HG02798 (cell line): ENCODE results near the gene LTBP2.
A peak's percentile ranks its signal among the peaks of the same experiment; 100 is the strongest.

Source experiments
- ATAC-seq: cut with Tn5 transposase; IDR thresholded peaks from one replicate; pipeline ENCODE4 v1.9.1; 2021; ENCODE audit warnings: mild to moderate bottlenecking; ENCODE audit not compliant: unreplicated experiment, poor library complexity

The LTBP2 gene

DNA sequence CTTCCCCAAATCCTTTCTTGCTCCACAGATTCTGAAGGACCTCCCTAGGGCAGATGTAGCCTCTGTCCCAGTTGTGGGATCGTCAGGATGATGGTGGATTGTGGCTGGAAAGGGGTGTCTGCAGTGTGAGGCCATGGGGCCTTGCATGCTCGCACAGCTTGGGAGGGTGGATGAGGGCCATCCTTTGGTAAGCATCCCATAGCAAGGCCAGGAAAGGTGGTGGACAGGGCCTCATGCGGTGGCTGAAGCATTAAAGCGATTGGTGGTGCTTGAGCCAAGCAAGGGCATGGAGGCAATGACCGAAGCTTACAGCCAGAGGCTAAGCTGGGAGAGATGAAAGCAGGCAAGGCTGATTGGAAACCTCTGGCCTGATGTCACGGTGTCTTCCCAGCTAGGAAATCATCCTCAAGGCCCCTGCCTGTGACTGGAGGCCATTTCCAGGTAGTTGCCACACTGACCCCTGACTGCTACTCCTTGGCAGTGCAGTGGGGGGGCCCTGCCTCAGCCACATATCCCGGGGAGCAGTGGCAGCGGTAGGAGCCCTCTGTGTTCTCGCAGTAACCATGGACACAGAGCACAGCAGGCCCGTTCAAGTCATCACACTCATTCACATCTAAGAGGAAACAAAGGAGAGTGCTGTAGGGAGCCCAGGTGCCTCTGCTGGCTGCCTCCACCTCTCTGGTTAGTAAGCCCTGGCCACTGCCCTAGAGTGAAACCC, 111.5 kb downstream of the LTBP2 start:
- ATAC-seq = no peak

- no peak for ATAC-seq
Measured at GRCh38 chr14:74495356-74495755, 116.7 kb downstream of the LTBP2 start.

- ATAC-seq = peak; percentile 93
Measured at GRCh38 chr14:74493343-74494261, 118.4 kb downstream of the LTBP2 start, which contains the start of gene ISCA2. TSS of gene ISCA2 (plus strand) at chr14:74493765. CDS start at chr14:74493775, 10 bp downstream.

DNA sequence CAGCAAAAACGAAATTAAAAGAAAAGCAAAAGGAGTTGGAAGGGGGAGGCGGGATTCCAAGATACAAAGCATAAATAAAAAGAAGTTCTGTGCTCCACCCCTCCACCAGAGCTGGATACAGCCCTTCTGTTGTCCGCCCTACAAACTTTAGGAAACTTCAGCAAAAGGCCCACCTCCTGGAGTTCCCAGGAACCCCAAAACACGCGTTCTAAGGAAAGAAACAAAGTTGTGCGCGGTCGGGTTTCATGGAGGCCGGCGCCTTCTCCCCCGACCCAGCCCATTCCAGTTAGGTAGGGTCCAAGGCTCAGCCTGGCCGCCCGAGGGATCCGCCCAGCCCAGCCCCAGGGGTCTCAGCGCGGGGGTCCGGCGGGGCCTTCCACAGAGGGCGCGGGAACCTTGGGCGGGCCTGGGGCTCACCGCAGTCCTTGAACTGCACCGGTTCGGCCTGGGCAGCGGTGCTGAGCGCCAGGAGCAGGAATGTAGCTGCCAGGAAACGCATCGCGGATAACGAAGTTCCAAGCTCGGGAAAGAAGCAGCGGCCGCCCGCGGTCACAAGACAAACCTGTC, 119.2 kb downstream of the LTBP2 start, which contains the start of gene NPC2:
Gene NPC2, minus strand, starts transcription at position 530 of the 567 bp plus-strand sequence. Its CDS starts 31 bp downstream, at position 499.
- ATAC-seq = peak; percentile 15

DNA sequence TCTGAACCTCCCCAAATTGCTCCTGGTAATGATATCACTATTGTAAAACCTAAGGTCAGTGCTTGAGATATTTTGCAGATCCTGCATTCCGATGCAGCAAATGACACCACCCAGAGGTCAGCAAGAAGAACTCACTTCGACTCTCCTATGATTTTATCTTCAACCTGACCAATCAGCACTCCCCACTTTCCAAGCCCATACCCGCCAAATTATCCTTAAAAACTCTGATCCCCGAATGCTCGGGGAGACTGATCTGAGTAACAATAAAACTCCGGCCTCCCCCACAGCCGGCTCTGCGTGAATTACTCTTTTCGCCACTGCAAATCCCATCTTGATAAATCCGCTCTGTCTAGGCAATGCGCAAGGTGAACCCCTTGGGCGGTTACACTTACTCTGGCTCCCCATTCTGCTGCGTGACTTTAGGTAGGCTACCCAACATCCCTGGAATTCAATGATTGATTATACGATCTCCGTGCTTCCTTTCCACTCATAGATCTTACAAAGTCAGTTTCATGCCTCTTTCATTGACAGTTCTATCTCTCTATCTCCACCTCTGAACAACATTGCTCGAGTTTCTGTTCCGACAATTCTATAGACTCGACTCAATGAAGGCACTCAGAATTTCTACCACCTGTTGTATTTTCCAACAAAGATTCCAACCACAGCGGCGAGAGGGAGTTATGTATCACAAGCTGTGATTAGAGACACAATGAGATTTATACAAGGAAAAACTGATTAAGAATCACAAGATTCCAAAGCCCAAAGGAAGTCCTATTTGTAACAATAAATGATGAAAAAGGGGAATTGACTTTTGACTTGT, 119.9 kb downstream of the LTBP2 start:
- ATAC-seq = no peak

DNA sequence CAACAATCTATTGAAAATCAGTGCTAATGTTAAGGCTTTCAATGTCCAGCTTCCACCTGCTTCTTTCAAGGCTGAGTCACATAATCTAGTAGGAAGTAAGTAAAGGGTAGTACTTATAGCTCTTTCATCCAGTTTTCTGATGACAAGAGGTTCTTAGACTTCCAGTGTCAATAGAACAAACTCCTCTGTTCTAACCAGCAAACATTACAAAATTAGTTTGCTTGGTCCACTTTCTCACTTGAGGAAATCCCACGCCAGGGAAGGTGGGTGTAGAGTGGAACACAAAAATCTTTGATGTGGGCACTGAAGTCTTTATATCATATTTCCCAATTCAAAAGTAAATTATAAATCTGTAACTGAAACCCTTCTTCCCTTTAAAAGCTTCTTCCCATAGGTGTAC, 121.6 kb downstream of the LTBP2 start:
- no peak for ATAC-seq

DNA sequence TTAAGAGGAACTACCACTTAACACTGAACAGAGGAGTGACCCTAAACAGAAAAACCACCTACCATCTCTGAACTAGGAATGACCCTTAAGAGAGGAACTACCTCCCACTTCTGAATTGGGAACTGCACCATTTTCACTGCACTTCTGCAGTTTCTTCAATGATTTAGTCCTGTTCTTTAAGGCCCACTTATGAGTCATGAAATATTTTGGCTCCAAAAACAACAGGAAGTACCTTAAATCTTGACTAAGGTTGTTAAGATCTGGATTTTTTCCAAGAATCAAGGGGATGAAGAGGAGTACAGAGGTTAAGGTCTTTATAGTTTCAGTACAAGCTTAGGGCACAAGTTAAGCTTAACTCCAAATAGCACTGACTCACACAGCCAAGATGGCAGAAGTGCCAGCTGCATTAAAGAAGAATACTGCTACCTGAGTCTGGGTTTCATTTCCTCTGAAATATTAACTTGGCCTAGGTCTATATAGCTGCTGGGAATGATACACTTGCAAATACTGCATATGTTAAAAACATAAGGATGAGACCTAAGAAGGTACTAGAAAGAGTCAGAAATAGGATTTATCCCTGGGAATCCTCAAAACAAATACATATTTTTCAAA, 123.1 kb downstream of the LTBP2 start:
- no peak for ATAC-seq

DNA sequence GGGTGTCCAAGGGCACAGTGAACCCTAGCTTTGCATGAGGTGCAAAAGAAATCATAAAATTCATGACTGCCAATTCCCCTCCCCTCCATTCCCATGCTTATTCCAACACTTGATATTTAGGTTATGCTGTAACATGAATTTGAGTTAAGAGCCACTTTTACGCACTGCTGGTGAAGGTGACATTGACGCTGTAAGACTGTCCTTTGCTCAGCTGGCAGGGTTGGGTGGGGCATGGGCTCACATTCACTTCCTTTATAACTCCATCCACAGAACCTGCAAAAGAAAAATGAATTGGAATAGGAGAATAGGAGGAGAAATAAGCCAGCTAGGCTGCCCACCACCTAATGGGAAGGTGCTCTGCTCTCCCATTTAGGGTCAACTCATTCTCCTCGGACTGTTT, 125.9 kb downstream of the LTBP2 start:
- no peak for ATAC-seq

DNA sequence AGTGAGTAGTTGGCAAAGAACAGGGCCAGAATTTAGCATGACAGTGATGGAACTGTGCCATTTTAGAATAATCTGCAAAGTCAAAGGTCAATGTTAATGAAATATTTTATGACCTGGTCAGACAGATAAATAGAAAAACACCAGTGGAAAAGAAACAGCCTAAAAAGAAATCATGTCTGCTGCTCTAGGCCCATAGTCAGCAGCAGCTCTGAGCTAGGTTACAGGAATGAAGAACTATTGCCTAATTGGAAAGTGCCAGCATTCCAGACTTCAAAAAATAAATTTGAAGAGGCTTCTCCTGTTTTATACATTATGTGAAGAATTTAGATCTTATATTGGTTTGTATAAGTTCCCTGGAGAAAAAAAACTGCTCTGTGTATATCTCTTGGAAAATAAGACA, 128.7 kb downstream of the LTBP2 start:
- no peak for ATAC-seq

DNA sequence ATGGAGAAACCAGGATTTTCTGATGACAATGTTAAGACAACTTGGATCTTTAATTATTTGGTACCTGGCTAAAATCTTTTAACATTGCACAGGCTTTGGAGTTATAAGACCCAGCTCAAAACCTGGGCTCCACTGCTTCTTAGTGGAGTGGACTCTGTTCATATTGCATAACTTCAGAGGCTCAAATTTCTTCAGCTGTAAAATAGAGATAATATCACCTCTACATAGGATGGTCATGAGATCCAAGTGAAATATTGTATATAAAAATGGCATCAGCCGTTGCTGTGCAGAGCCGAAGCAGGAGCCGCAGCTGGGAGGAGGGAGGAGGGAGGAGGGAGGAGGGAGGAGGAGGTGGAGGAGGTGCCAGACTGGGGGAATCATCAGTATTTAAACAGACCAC, 129.5 kb downstream of the LTBP2 start:
- ATAC-seq = no peak

- ATAC-seq = no peak
Measured at GRCh38 chr14:74480046-74480445, 132.0 kb downstream of the LTBP2 start.

GRCh38 chr14:74478996-74479635, 132.9 kb downstream of the LTBP2 start:
- no peak for ATAC-seq

DNA sequence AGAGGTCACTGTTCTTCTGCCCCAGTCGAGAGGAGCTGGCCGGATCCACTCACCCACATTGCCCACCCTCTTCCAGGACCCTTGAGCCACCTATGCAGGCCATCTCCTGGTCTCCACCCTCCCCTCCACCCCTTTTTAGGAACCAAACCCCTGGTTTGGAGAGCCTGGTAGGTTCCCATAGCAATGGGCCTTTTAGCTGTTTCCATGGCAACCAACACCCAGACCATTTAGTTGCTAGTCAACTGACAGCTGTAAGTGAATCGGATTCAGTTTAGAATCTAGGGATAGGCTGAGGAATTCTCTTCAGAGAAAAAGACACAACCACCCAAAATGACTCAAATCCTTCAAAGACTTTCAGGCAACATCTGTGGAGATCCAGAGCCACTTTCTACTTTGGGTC, 135.4 kb downstream of the LTBP2 start:
- no peak for ATAC-seq

DNA sequence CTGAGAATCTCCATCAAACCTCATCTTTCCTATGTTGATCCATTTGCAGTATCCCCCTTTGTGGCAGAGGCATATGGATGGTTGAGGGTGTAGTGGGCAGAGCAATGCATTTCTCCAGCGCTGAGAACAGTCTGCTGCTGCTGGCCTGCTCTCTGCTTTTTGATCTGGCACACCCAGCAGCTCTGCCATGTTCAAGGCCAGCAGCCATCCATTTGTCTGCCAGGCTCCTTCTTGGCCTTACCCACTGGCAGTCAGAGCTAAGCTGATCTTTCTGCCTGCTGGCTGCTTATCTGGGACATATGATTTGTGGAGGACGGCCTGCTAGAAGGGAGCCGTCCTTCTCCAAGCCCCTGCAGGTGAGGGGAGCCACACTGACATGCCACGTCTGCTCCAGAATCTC, 135.9 kb downstream of the LTBP2 start:
- ATAC-seq = no peak

- no peak for ATAC-seq
Measured at GRCh38 chr14:74475678-74476077, 136.4 kb downstream of the LTBP2 start.

DNA sequence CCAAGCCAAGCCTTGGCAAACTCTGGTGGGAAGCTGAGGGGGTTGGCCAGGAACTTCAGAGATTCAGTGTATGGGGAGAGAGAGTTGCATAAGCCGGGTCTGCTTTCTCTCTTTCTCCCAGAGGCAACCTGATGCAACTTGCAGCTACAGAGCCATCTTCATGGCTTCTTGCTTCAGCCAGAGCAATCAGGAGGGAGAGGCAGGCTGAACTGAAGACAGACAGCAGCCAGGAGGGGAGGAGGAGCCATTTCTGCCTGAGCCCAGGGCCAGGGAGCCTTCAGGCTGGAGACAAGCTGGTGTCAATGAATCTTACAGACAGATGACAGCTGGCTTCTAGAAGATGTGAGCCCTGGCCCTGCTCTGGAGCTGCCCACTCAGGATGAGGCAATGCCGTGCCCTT, 137.7 kb downstream of the LTBP2 start:
- ATAC-seq = no peak

- no peak for ATAC-seq
Measured at GRCh38 chr14:74472601-74473000, 139.4 kb downstream of the LTBP2 start.

- ATAC-seq = no peak
Measured at GRCh38 chr14:74469548-74470518, 142.2 kb downstream of the LTBP2 start.
